CD14-positive monocyte (primary cell): ENCODE data around the gene XPR1. TPM values are rescaled to one million over a fixed set of nuclear protein-coding genes. Genes with fewer than 3 reads are reported as not detected.

ENCODE experiments used
- DNase-seq, 3 donors: peaks; one replicate each; pipeline ENCODE4 v3.0.0-alpha.2; 2011 to 2022
- H2AFZ ChIP-seq: 2 replicates; pipeline ENCODE4 v1.6.0; 2012; ENCODE audit warnings: mild to moderate bottlenecking, low read depth, low read length, inconsistent platforms; ENCODE audit not compliant: insufficient read depth, poor library complexity, severe bottlenecking
- H3K27ac ChIP-seq, 2 donors: 1 replicate in 1 of 2; 2 replicates in 1 of 2; pipeline ENCODE4 v1.5.1; 2012 to 2013; ENCODE audit warnings: low read length in 2 of 2, control low read depth in 1 of 2, inconsistent platforms in 1 of 2, low read depth in 1 of 2, mild to moderate bottlenecking in 1 of 2
- H3K27me3 ChIP-seq, 2 donors: one replicate each; pipeline versions ENCODE4 v1.6.0 to v1.6.1; 2011 to 2013; ENCODE audit warnings: low read length in 2 of 2; ENCODE audit not compliant: control insufficient read depth in 2 of 2, insufficient read depth in 2 of 2
- H3K36me3 ChIP-seq, 2 donors: replicated peaks in 1 of 2; 1 replicate in 1 of 2; 2 replicates in 1 of 2; pipeline versions ENCODE4 v1.5.1 to v1.6.1; 2012 to 2013; ENCODE audit warnings: low read length in 2 of 2, control low read depth in 1 of 2, inconsistent platforms in 1 of 2, mild to moderate bottlenecking in 1 of 2; ENCODE audit not compliant: insufficient read depth in 2 of 2, control insufficient read depth in 1 of 2
- H3K4me1 ChIP-seq, 2 donors: 1 replicate in 1 of 2; 2 replicates in 1 of 2; pipeline versions ENCODE4 v1.5.1 to v1.6.1; 2012 to 2013; ENCODE audit warnings: low read length in 2 of 2, control low read depth in 1 of 2, inconsistent platforms in 1 of 2, mild to moderate bottlenecking in 1 of 2, moderate library complexity in 1 of 2; ENCODE audit not compliant: insufficient read depth in 2 of 2, control insufficient read depth in 1 of 2
- H3K4me2 ChIP-seq: replicated peaks from 2 replicates; pipeline ENCODE3; 2012; ENCODE audit warnings: low read length, moderate library complexity, mild to moderate bottlenecking; ENCODE audit not compliant: poor library complexity, severe bottlenecking; ENCODE audit errors: extremely low read depth
- H3K4me3 ChIP-seq, 3 experiments: fragments of 200-600 bp in 1 of 3; sonication (generic) in 1 of 3; replicated peaks in 1 of 3; 1 replicate in 2 of 3; 2 replicates in 1 of 3; pipeline ENCODE4 v1.5.1; 2011 to 2013; ENCODE audit warnings: low read length in 3 of 3, mild to moderate bottlenecking in 3 of 3, control low read depth in 2 of 3, low read depth in 2 of 3, inconsistent platforms in 1 of 3, moderate library complexity in 1 of 3
- H3K79me2 ChIP-seq: 2 replicates; pipeline ENCODE4 v1.6.0; 2012; ENCODE audit warnings: mild to moderate bottlenecking, control low read depth, inconsistent platforms, low read length, moderate library complexity; ENCODE audit not compliant: insufficient read depth
- H3K9ac ChIP-seq: 2 replicates; pipeline ENCODE4 v1.6.0; 2017; ENCODE audit warnings: low read length, mild to moderate bottlenecking; ENCODE audit not compliant: insufficient read depth, poor library complexity, severe bottlenecking
- H3K9me3 ChIP-seq, 2 donors: replicated peaks in 1 of 2; 1 replicate in 1 of 2; 2 replicates in 1 of 2; pipeline versions ENCODE4 v1.5.1 to v1.6.1; 2012 to 2013; ENCODE audit warnings: low read length in 2 of 2, control low read depth in 1 of 2; ENCODE audit not compliant: control insufficient read depth in 1 of 2, insufficient read depth in 1 of 2
- H4K20me1 ChIP-seq: 2 replicates; pipeline ENCODE4 v1.6.0; 2012; ENCODE audit warnings: mild to moderate bottlenecking, low read length, control low read depth, moderate library complexity; ENCODE audit not compliant: insufficient read depth
- H3K27ac Mint-ChIP-seq, 7 donors: one replicate each; pipeline ENCODE4 v1.8.0; 2020; ENCODE audit warnings: mild to moderate bottlenecking in 7 of 7, mixed read lengths in 7 of 7, moderate library complexity in 6 of 7, inconsistent platforms in 2 of 7
- H3K27me3 Mint-ChIP-seq, 3 donors: one replicate each; pipeline ENCODE4 v1.8.0; 2021 to 2022; ENCODE audit warnings: low read depth in 3 of 3, mild to moderate bottlenecking in 3 of 3, mixed read lengths in 3 of 3, moderate library complexity in 3 of 3, inconsistent platforms in 1 of 3
- H3K36me3 Mint-ChIP-seq, 2 donors: one replicate each; pipeline ENCODE4 v1.8.0; 2020; ENCODE audit warnings: mixed read lengths in 2 of 2, inconsistent platforms in 1 of 2, mild to moderate bottlenecking in 1 of 2
- H3K4me1 Mint-ChIP-seq: one replicate; pipeline ENCODE4 v1.8.0; 2020; ENCODE audit warnings: mild to moderate bottlenecking, mixed read lengths
- H3K4me3 Mint-ChIP-seq, 2 donors: one replicate each; pipeline ENCODE4 v1.8.0; 2020; ENCODE audit warnings: mild to moderate bottlenecking in 2 of 2, mixed read lengths in 2 of 2, moderate library complexity in 1 of 2
- H3K9me3 Mint-ChIP-seq, 7 donors: one replicate each; pipeline ENCODE4 v1.8.0; 2020 to 2022; ENCODE audit warnings: mixed read lengths in 7 of 7, mild to moderate bottlenecking in 6 of 7, moderate library complexity in 6 of 7, inconsistent platforms in 2 of 7
- WGBS: methylation state at CpG from one replicate; pipeline ENCODE4 v1.1.5; 2013; ENCODE audit warnings: missing lambda C conversion rate; ENCODE audit not compliant: insufficient coverage; 5-methylcytosine and 5-hydroxymethylcytosine counted together
- intact Hi-C, 2 donors: fragments of 100-400 bp; cut with micrococcal nuclease; formaldehyde crosslinking; loops; one replicate each; pipeline versions ENCODE4 v1.15.0 to v1.15.1; 2023
- polyA plus RNA-seq, 3 donors: library from polyadenylated mRNA; depleted of rRNA in 1 of 3; unstranded in 2 of 3; stranded (reverse) in 1 of 3; fragments of 300-500 nt in 2 of 3; fragments of >200 nt in 1 of 3; fragmentation: Illumina TruSeq in 2 of 3; gene quantifications; 1 replicate in 2 of 3; 2 replicates in 1 of 3; pipeline ENCODE4 v1.2.3, GENCODE V29; 2012 to 2021
- TF ChIP-seq, protein P1 (sequence below): fragments of 200-600 bp; IDR thresholded peaks from one replicate; pipeline ENCODE4 v1.8.0; 2022; ENCODE audit warnings: antibody characterized with exemption, mild to moderate bottlenecking

The XPR1 gene
- polyA plus RNA-seq, 3 donors: 4.7 to 12.5 (median 8.7) TPM

GRCh38 chr1:180909462-180909976, 277.7 kb downstream of the XPR1 start:
- DNase-seq: no peak
- Histone ChIP-seq H3K4me3 (no peak overlapping the region), H3K27ac (no peak overlapping the region), H3K79me2 (no peaks in the 10 kb centered on the region), H3K36me3 (no peaks in the 10 kb centered on the region), H3K9ac (no peak overlapping the region), H3K27me3 (peaks cover 17 to 39% of the 10 kb centered on the region in 2 donors), H2AFZ (no peak overlapping the region), H3K9me3 (peaks cover 0 to 4% of the 10 kb centered on the region in 2 donors), H4K20me1 (no peaks in the 10 kb centered on the region), H3K4me2 (no peak overlapping the region), H3K4me1 (peaks cover 8 to 22% of the 10 kb centered on the region in 2 donors)
- peaks cover 12% of the 10 kb centered on the region for H3K4me1 Mint-ChIP-seq
- peaks cover under 1 to 8% (median 3%) of the 10 kb centered on the region in 7 donors for H3K9me3 Mint-ChIP-seq
- peaks cover 35 to 46% (median 40%) of the 10 kb centered on the region in 3 donors for H3K27me3 Mint-ChIP-seq
- no peak overlapping the region for H3K27ac Mint-ChIP-seq
- TF ChIP-seq, protein P1, sequence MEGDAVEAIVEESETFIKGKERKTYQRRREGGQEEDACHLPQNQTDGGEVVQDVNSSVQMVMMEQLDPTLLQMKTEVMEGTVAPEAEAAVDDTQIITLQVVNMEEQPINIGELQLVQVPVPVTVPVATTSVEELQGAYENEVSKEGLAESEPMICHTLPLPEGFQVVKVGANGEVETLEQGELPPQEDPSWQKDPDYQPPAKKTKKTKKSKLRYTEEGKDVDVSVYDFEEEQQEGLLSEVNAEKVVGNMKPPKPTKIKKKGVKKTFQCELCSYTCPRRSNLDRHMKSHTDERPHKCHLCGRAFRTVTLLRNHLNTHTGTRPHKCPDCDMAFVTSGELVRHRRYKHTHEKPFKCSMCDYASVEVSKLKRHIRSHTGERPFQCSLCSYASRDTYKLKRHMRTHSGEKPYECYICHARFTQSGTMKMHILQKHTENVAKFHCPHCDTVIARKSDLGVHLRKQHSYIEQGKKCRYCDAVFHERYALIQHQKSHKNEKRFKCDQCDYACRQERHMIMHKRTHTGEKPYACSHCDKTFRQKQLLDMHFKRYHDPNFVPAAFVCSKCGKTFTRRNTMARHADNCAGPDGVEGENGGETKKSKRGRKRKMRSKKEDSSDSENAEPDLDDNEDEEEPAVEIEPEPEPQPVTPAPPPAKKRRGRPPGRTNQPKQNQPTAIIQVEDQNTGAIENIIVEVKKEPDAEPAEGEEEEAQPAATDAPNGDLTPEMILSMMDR: no peak
- H3K36me3 Mint-ChIP-seq: peaks cover 0 to 3% of the 10 kb centered on the region in 2 donors
- intact Hi-C loops: no loop called here
- no peak overlapping the region for H3K4me3 Mint-ChIP-seq
- WGBS: no CpG with 5 or more reads among the region's 5 CpGs

DNA sequence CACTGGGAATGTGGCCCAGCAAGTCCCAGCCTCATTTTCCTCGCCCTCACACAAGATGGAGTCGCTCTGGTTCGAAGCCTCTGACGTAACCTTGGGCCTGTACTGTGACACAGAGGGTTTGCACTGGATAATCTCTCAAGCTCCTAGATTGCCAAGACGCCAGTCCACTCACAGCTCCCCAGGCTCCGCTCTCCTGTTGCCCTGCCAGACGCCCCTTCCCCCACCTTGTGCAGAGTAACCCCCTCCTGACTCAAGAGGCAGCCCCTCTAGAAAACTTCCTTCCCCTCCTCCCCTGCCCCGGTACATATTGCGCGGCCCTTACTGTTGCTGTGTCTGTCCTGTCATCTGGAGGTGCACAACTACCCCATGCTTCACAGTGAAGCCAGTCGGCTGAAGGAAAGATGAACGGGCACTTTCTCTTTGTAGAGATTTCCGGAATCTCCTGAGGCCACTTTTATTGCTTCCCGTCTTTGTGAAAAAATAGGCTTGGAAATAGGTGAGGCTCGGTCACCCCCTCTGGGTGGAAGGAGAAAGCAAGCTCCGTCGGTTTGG, 279.9 kb downstream of the XPR1 start:
- Histone ChIP-seq H3K4me2 (peak overlapping the region; percentile 93), H3K4me3 (peak overlapping the region; percentile 25 to 76 (median 44)), H3K27ac (no peak overlapping the region), H3K27me3 (peaks cover 17 to 44% of the 10 kb centered on the region in 2 donors), H4K20me1 (no peaks in the 10 kb centered on the region), H2AFZ (peak overlapping the region; percentile 76), H3K36me3 (no peaks in the 10 kb centered on the region), H3K9me3 (peaks cover 0 to 4% of the 10 kb centered on the region in 2 donors), H3K79me2 (no peaks in the 10 kb centered on the region), H3K9ac (peak overlapping the region; percentile 34), H3K4me1 (peaks cover 8 to 22% of the 10 kb centered on the region in 2 donors)
- peaks cover 40 to 63% (median 44%) of the 10 kb centered on the region in 3 donors for H3K27me3 Mint-ChIP-seq
- peaks cover 12% of the 10 kb centered on the region for H3K4me1 Mint-ChIP-seq
- TF ChIP-seq, protein P1: no peak
- peaks cover 0 to 4% (median 2%) of the 10 kb centered on the region in 7 donors for H3K9me3 Mint-ChIP-seq
- 24% methylated on average over 15 of the region's 17 CpGs for WGBS
- peak overlapping the region; percentile 75 to 87 for H3K4me3 Mint-ChIP-seq
- no peak for DNase-seq
- intact Hi-C loops: no loop called here
- H3K27ac Mint-ChIP-seq: peak overlapping the region in 2 of 7 donors; percentile 7 to 31
- peaks cover 0 to 3% of the 10 kb centered on the region in 2 donors for H3K36me3 Mint-ChIP-seq
